K562 (cell line): ENCODE results near the gene VWC2L. TPM values are rescaled to one million over a fixed set of nuclear protein-coding genes. Genes with fewer than 3 reads are reported as not detected.

Source experiments
- ATAC-seq: fragments of 200-7000 bp; cut with Tn5 transposase; 3 replicates; pipeline ENCODE4 v1.9.1; 2020; ENCODE audit warnings: moderate library complexity
- BruUV-seq: library from RNA; stranded (reverse); fragments of 400-500 nt; replicated peaks from 2 replicates; lab custom pipeline; 2021; lab: Mats Ljungman, UMichigan
- CTCF ChIA-PET: fragments of 300-600 bp; formaldehyde crosslinking; extraction: SDS; loops from one replicate; lab custom pipeline; 2021; ENCODE audit warnings: low intra/inter-chr PET ratio; lab: Yijun Ruan, JAX
- POLR2A ChIA-PET: fragments of 300-600, 350-650 bp; sonication (Branson Sonifier 250); formaldehyde crosslinking; extraction: SDS; loops from one replicate; lab custom pipeline; 2021; ENCODE audit warnings: antibody characterized with exemption, inconsistent platforms; lab: Yijun Ruan, JAX
- DNase-seq, 4 experiments: peaks; one replicate each; pipeline versions ENCODE4 v3.0.0 to v3.0.0-alpha.2; 2011 to 2018; ENCODE audit warnings: low spot score in 3 of 4, mixed read lengths in 3 of 4; ENCODE audit errors: extremely low read depth in 1 of 4
- FAIRE-seq: peaks from 2 replicates; lab custom pipeline; 2011; peaks lifted over from hg19 to GRCh38; lab: Jason Lieb, UNC
- H2AFZ ChIP-seq: 2 replicates; pipeline ENCODE4 v1.6.0; 2011; ENCODE audit warnings: low read depth, low read length, control low read depth, inconsistent platforms
- H3K27ac ChIP-seq: fragments of 200-600 bp; 3 replicates; pipeline ENCODE4 v1.8.0; 2011; ENCODE audit warnings: low read depth, mild to moderate bottlenecking, control low read depth, inconsistent platforms, low read length, moderate library complexity, mixed read lengths; ENCODE audit errors: extremely low read depth
- H3K27me3 ChIP-seq, 2 experiments: fragments of 300-600 bp in 1 of 2; 2 replicates in 1 of 2; 3 replicates in 1 of 2; pipeline versions ENCODE4 v1.6.0 to v1.8.0; 2011; ENCODE audit warnings: inconsistent platforms in 2 of 2, low read length in 2 of 2, mild to moderate bottlenecking in 1 of 2, mixed read lengths in 1 of 2, moderate library complexity in 1 of 2; ENCODE audit not compliant: control insufficient read depth in 2 of 2, insufficient read depth in 2 of 2
- H3K36me3 ChIP-seq: fragments of 300-600 bp; 3 replicates; pipeline ENCODE4 v1.8.0; 2011; ENCODE audit warnings: mild to moderate bottlenecking, low read length, inconsistent platforms; ENCODE audit not compliant: control insufficient read depth, insufficient read depth
- H3K4me1 ChIP-seq, 2 experiments: fragments of 200-600 bp in 1 of 2; replicated peaks in 1 of 2; 2 replicates in 1 of 2; 3 replicates in 1 of 2; pipeline versions ENCODE4 v1.5.1 to v1.8.0; 2011; ENCODE audit warnings: inconsistent platforms in 2 of 2, low read length in 2 of 2, mild to moderate bottlenecking in 1 of 2, mixed read lengths in 1 of 2, moderate library complexity in 1 of 2; ENCODE audit not compliant: control insufficient read depth in 2 of 2, insufficient read depth in 2 of 2
- H3K4me2 ChIP-seq: 2 replicates; pipeline ENCODE4 v1.6.1; 2011; ENCODE audit warnings: low read length, control low read depth, inconsistent platforms, mixed read lengths; ENCODE audit not compliant: insufficient read depth
- H3K4me3 ChIP-seq: fragments of 200-600 bp; sonication (generic), shearing (Covaris generic); 2 replicates; pipeline ENCODE4 v1.5.1; 2016; ENCODE audit warnings: control low read depth, inconsistent platforms
- H3K79me2 ChIP-seq: fragments of 200-600 bp; 3 replicates; pipeline ENCODE4 v1.8.0; 2011; ENCODE audit warnings: low read length, inconsistent platforms; ENCODE audit not compliant: control insufficient read depth, insufficient read depth
- H3K9ac ChIP-seq, 2 experiments: 2 replicates each; pipeline versions ENCODE4 v1.6.0 to v1.6.1; 2011; ENCODE audit warnings: low read depth in 2 of 2, low read length in 2 of 2, control low read depth in 1 of 2, inconsistent platforms in 1 of 2, mild to moderate bottlenecking in 1 of 2, mixed read lengths in 1 of 2; ENCODE audit not compliant: insufficient read depth in 1 of 2
- H3K9me1 ChIP-seq: one replicate; pipeline ENCODE4 v1.6.0; 2011; ENCODE audit warnings: inconsistent platforms, mild to moderate bottlenecking, low read length, moderate library complexity; ENCODE audit not compliant: control insufficient read depth, insufficient read depth
- H3K9me3 ChIP-seq: replicated peaks from 2 replicates; pipeline ENCODE4 v1.5.1; 2011; ENCODE audit warnings: low read depth, low read length, inconsistent platforms; ENCODE audit not compliant: control insufficient read depth, insufficient read depth
- H4K20me1 ChIP-seq: replicated peaks from 2 replicates; pipeline ENCODE4 v1.6.1; 2011; ENCODE audit warnings: low read length, inconsistent platforms, mixed read lengths; ENCODE audit not compliant: control insufficient read depth, insufficient read depth
- DNMT1 ChIP-seq: fragments of 450-650 bp; IDR thresholded peaks from 2 replicates; pipeline ENCODE4 v1.6.1; 2016; ENCODE audit warnings: antibody characterized with exemption, mild to moderate bottlenecking
- EGR1 ChIP-seq: fragments of 450-650 bp; conservative IDR thresholded peaks from 2 replicates; pipeline ENCODE4 v1.6.1; 2017; ENCODE audit warnings: mild to moderate bottlenecking
- FOS ChIP-seq: IDR thresholded peaks from 3 replicates; pipeline ENCODE4 v1.6.1; 2011; ENCODE audit not compliant: insufficient read length; ENCODE audit errors: extremely low read depth
- NFATC3 ChIP-seq: fragments of 450-650 bp; IDR thresholded peaks from 2 replicates; pipeline ENCODE4 v1.6.1; 2017; ENCODE audit warnings: mild to moderate bottlenecking
- POLR2B ChIP-seq: fragments of 450-650 bp; IDR thresholded peaks from 2 replicates; pipeline ENCODE4 v1.6.1; 2018; ENCODE audit warnings: low read depth; ENCODE audit not compliant: partially characterized antibody
- ZFP30 ChIP-seq: fragments of 250-450 bp; sonication (Bioruptor Pico); IDR thresholded peaks from 2 replicates; pipeline ENCODE4 v1.8.0; 2022; ENCODE audit warnings: moderate library complexity, mild to moderate bottlenecking, inconsistent platforms, borderline replicate concordance
- WGBS: fragments of 100-300 bp; shearing (Covaris generic); methylation state at CpG from one replicate; pipeline ENCODE4 v1.1.6; 2016; ENCODE audit warnings: low coverage, mixed read lengths; ENCODE audit not compliant: insufficient coverage; ENCODE audit errors: missing lambda C conversion rate; 5-methylcytosine and 5-hydroxymethylcytosine counted together
- in situ Hi-C: fragments of 300-500 bp; cut with MboI; formaldehyde crosslinking; loops from 4 replicates; pipeline ENCODE4 v1.15.0; 2018; ENCODE audit warnings: inconsistent platforms, mixed read lengths
- intact Hi-C: fragments of 100-400 bp; cut with micrococcal nuclease; formaldehyde crosslinking; loops from 2 replicates; pipeline ENCODE4 v1.14.2; 2022
- polyA plus RNA-seq, 8 experiments: library from polyadenylated mRNA; depleted of rRNA in 4 of 8; stranded (reverse) in 5 of 8; unstranded in 3 of 8; fragments of >200 nt; fragmentation: Nextera tagmentation in 2 of 8; fragmentation: Illumina TruSeq in 1 of 8; extraction: Ambion mirVana in 2 of 8; extraction: Trizol in 1 of 8; gene quantifications; 2 replicates each; pipeline versions ENCODE4 v1.2.1 to v1.2.3, GENCODE V29; 2011 to 2014; ENCODE audit warnings: inconsistent platforms in 1 of 8, missing spikeins in 1 of 8
- total RNA-seq, 7 experiments: library from RNA; depleted of rRNA in 6 of 7; stranded (reverse); fragments of >200 nt in 6 of 7; fragmentation: Illumina TruSeq in 2 of 7; extraction: Trizol in 2 of 7; gene quantifications; 2 replicates each; pipeline versions ENCODE4 v1.2.1 to v1.2.3, GENCODE V29; 2011 to 2021; ENCODE audit warnings: low replicate concordance in 1 of 7
- TF ChIP-seq, protein P1 (sequence below): fragments of 450-650 bp; formaldehyde crosslinking; IDR thresholded peaks from 2 replicates; pipeline ENCODE4 v1.4.0; 2020; ENCODE audit warnings: mild to moderate bottlenecking, mixed read lengths
- TF ChIP-seq, protein P2 (sequence below): fragments of 450-650 bp; IDR thresholded peaks from 2 replicates; pipeline ENCODE4 v1.6.1; 2017; ENCODE audit warnings: antibody characterized with exemption

Gene VWC2L
- total and polyA plus RNA-seq, 9 of the 15 experiments (the other 6 are each of a cell fraction or from before 2014, with no cell fraction given), result not detected

DNA sequence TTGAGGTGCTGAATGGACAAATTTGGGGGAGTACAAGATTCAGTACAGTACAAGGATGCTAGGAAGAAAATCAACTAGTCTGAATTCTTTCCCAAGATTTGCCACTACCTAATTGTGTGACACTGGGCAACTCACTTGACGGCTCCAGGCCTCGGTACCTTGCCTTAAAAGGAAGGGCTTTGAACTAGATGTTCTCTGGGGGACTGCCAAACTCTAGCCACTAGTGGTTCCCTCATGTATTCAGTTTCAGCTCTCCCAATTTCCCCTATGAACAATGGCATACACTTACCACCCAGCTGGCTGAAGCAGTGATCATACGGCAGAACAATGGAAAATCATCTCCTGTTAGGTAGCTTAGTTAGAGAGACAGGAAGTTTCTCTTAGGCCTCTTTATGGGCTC lies 73.4 kb downstream of the VWC2L start (continued):
- TF ChIP-seq FOS (no peak), POLR2B (no peak), EGR1 (no peak)

DNA sequence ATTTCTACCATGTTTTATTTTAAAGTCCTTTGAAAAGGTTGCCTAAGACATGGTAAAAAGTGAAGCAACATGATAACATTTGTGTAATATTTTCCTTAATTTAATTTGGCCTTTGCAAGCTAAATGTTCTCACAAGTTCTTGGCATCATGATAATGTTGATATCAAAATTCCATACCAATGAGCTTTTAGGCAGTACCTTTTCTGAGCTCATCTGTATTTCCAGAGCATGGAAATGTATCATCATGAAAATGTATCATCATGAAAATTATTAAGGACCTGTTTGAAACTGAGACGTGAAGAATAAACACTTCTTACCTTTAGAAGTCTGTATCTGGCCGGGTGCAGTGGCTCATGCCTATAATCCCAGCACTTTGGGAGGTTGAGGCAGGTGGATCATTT lies 73.8 kb downstream of the VWC2L start:
- Histone ChIP-seq H4K20me1 (no peaks in the 10 kb centered on the region), H3K79me2 (no peaks in the 10 kb centered on the region), H3K4me1 (no peaks in the 10 kb centered on the region), H3K27ac (no peak overlapping the region), H2AFZ (no peak overlapping the region), H3K27me3 (no peaks in the 10 kb centered on the region), H3K9me3 (no peaks in the 10 kb centered on the region), H3K4me3 (no peak overlapping the region), H3K4me2 (no peak overlapping the region), H3K9ac (no peak overlapping the region), H3K36me3 (no peaks in the 10 kb centered on the region), H3K9me1 (no peaks in the 10 kb centered on the region)
- FAIRE-seq (no peak), DNase-seq (no peak), ATAC-seq (no peak)
- in situ Hi-C loops (loop anchor here (10.0 kb wide), 1 partner anchor 880 kb away; no protein-coding TSS in a partner anchor), intact Hi-C loops (no loop called here)
- 0% methylated on average over 2 of the region's 2 CpGs for WGBS
- TF ChIP-seq, protein P1, sequence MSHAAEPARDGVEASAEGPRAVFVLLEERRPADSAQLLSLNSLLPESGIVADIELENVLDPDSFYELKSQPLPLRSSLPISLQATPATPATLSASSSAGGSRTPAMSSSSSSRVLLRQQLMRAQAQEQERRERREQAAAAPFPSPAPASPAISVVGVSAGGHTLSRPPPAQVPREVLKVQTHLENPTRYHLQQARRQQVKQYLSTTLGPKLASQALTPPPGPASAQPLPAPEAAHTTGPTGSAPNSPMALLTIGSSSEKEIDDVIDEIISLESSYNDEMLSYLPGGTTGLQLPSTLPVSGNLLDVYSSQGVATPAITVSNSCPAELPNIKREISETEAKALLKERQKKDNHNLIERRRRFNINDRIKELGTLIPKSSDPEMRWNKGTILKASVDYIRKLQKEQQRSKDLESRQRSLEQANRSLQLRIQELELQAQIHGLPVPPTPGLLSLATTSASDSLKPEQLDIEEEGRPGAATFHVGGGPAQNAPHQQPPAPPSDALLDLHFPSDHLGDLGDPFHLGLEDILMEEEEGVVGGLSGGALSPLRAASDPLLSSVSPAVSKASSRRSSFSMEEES (CRISPR knock-in tag), result no peak
- TF ChIP-seq ZFP30 (CRISPR knock-in tag) (no peak), NFATC3 (no peak), DNMT1 (no peak)
- TF ChIP-seq, protein P2, sequence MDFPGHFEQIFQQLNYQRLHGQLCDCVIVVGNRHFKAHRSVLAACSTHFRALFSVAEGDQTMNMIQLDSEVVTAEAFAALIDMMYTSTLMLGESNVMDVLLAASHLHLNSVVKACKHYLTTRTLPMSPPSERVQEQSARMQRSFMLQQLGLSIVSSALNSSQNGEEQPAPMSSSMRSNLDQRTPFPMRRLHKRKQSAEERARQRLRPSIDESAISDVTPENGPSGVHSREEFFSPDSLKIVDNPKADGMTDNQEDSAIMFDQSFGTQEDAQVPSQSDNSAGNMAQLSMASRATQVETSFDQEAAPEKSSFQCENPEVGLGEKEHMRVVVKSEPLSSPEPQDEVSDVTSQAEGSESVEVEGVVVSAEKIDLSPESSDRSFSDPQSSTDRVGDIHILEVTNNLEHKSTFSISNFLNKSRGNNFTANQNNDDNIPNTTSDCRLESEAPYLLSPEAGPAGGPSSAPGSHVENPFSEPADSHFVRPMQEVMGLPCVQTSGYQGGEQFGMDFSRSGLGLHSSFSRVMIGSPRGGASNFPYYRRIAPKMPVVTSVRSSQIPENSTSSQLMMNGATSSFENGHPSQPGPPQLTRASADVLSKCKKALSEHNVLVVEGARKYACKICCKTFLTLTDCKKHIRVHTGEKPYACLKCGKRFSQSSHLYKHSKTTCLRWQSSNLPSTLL, result no peak
- no TSS peak for BruUV-seq
- CTCF ChIA-PET, result no interaction called here
- POLR2A ChIA-PET, result no interaction called here
